ENCODE data around the gene DTD1.

The DTD1 gene

DNA sequence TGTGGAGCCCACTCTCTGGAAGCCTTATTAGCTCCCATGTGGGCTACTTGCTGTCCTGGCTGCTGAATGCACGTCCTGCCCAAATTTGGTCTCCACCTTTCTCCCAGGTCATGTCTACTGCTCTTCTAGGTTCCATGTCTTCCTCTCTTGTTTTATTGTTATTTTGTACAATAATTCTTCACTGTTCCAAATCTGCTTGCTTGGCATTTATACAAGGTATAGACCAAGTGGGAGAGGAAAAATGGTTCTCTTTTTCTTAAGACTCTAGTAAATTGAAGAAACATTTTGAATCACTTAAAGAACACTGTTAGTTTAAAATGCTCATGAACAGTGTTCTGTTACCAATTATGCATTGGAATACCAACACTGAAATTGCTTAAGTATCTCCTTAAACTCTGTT is 144.1 kb downstream of the DTD1 start:
- TF ChIP-seq, protein P1, sequence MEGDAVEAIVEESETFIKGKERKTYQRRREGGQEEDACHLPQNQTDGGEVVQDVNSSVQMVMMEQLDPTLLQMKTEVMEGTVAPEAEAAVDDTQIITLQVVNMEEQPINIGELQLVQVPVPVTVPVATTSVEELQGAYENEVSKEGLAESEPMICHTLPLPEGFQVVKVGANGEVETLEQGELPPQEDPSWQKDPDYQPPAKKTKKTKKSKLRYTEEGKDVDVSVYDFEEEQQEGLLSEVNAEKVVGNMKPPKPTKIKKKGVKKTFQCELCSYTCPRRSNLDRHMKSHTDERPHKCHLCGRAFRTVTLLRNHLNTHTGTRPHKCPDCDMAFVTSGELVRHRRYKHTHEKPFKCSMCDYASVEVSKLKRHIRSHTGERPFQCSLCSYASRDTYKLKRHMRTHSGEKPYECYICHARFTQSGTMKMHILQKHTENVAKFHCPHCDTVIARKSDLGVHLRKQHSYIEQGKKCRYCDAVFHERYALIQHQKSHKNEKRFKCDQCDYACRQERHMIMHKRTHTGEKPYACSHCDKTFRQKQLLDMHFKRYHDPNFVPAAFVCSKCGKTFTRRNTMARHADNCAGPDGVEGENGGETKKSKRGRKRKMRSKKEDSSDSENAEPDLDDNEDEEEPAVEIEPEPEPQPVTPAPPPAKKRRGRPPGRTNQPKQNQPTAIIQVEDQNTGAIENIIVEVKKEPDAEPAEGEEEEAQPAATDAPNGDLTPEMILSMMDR (IDR thresholded peaks at IDR 0.05; ENCODE audit: control insufficient read depth, insufficient read depth, low read depth, low read length, missing control alignments) = no peak
- H3K4me3 ChIP-seq (ENCODE audit: control insufficient read depth, low read depth, low read length) = no peak overlapping the region
- no peak for DNase-seq (ENCODE audit: low read depth)

DNA sequence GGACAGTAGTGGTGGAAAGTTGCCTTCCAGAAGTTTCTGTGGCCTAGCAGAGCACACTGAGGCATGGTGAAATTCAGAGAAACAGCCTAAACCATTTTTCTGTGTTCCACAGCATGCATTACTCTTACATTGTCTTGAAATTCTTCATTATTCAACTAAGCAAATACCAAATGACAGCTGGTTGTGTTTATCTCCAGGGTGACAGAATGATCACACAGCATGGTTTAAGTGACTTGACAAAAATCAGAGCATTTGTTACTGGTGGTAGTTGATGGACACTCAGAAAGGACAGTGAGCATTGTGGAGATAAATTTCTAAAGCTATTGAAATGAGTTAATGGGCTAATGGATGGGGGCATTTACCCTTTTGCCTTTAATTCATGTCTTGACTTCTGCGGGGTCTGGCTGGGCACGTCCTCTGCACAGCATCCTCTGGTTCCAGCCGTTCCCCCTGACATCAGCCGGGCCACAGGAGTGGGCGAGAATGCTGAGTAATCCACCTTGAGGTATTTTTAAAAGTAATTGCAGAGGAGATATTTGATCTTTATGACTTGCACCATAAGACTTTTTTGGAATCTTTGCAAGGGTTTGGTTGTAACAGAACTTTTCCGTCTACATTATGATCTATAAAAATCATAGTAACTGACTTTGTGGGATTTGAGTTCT is 146.8 kb downstream of the DTD1 start:
- no peak for DNase-seq (ENCODE audit: low read depth)
- H3K4me3 ChIP-seq (ENCODE audit: control insufficient read depth, low read depth, low read length) = no peak overlapping the region

DNA sequence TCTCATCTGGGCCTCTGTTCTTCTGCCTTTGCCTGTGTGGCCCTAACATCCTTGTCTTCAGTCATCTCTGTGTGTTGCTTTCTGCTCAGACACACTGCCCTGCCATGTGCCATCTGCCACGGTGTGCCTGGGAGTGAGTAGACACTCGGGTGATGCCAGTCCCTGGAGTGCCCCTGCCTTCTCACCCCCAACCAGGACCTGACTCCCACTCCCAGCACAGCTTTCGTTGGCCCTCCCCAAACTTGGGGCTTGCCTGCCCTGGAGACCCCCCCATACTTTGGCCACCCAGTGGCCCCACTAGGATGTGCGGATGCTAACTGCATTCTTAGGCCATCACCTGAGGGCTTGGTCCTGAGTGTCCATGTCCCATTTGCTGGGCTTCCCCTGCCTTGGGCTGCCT is 149.3 kb downstream of the DTD1 start:
- H3K4me3 ChIP-seq (ENCODE audit: control insufficient read depth, low read depth, low read length) = no peak overlapping the region
- TF ChIP-seq, protein P1 (IDR thresholded peaks at IDR 0.05; ENCODE audit: control insufficient read depth, insufficient read depth, low read depth, low read length, missing control alignments) = no peak
- no peak for DNase-seq (ENCODE audit: low read depth)

More for the DNA sequence above, 146.8 kb downstream of the DTD1 start:
- TF ChIP-seq, protein P1 (IDR thresholded peaks at IDR 0.05; ENCODE audit: control insufficient read depth, insufficient read depth, low read depth, low read length, missing control alignments) = no peak

DNA sequence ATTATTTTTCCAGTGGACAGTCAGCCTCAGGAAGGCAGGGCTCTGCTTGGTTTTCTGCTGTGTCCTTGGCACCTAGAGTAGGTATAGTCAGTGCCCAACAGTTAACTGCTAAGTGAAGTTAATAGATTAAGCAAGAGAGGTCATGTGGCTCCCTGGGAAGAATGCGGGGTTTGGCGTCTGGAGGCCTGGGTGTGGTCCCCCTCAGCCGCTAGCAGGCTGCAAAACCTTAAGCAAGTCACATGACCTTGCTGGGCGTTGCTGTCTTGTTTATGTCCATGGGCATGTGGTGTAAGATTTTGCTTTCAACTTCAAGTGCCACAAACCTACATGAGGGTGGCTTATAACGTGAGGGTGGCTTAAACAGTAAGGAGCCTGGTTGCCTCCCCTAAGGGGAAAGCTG is 150.2 kb downstream of the DTD1 start:
- DNase-seq (ENCODE audit: low read depth) = no peak
- no peak overlapping the region for H3K4me3 ChIP-seq (ENCODE audit: control insufficient read depth, low read depth, low read length)
- TF ChIP-seq, protein P1 (IDR thresholded peaks at IDR 0.05; ENCODE audit: control insufficient read depth, insufficient read depth, low read depth, low read length, missing control alignments) = no peak

DNA sequence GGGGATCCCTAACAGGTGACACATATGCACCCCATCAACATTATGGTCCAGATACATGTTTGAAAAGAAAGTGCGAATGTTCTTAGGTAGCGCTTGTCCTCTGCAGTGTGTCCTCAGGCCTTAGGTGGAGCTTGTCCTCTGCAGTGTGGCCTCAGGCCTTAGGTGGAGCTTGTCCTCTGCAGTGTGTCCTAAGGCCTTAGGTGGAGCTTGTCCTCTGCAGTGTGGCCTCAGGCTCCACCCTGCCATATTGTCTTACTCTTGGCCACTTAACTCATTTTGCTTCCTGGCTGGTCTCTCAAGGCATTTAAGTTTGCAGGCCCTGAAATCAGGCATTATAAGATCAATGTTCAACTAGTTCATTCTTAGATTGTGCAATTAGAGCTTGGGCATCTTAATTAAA is 151.0 kb downstream of the DTD1 start:
- TF ChIP-seq, protein P1 (IDR thresholded peaks at IDR 0.05; ENCODE audit: control insufficient read depth, insufficient read depth, low read depth, low read length, missing control alignments) = no peak
- no peak for DNase-seq (ENCODE audit: low read depth)
- H3K4me3 ChIP-seq (ENCODE audit: control insufficient read depth, low read depth, low read length) = no peak overlapping the region

DNA sequence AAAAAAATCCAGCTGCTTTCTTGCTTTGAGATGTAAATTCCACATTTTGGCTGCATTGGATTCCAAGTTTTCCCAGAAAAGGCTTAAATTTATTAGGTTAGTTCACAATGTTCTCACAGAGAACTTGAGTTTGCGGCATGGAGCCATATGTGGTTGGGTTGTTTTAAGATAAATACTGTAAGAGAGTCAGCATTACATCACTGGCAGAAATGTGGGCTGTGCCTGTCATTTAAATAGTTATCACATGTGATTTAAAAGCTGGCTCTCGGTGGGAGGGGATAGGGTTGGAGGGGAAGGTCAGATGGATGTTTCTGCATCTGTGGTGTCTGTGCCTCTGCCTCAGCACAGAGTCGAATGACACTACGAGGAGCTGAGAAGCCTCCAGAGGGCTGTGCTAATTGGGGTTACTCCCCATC is 151.9 kb downstream of the DTD1 start:
- peak; percentile 71 for DNase-seq (ENCODE audit: low read depth)
- no peak overlapping the region for H3K4me3 ChIP-seq (ENCODE audit: control insufficient read depth, low read depth, low read length)
- TF ChIP-seq, protein P1 (IDR thresholded peaks at IDR 0.05; ENCODE audit: control insufficient read depth, insufficient read depth, low read depth, low read length, missing control alignments) = no peak
